ENCODE data around the gene ARRDC4. TPM values are rescaled to one million over a fixed set of nuclear protein-coding genes. Genes with fewer than 3 reads are reported as not detected.
A peak's percentile ranks its signal among the peaks of the same experiment; 100 is the strongest.

Gene ARRDC4
- total and polyA plus RNA-seq, 2 of the 8 experiments (the other 6 are each of a cell fraction or from before 2014, with no cell fraction given): 3.5 to 3.8 TPM

- WGBS, 2 experiments (ENCODE audit: extremely low coverage in 1 of 2, insufficient coverage in 1 of 2, insufficient read length in 1 of 2, insufficient replicate concordance in 2 of 2, low coverage in 1 of 2, low lambda C conversion rate in 2 of 2, missing lambda C conversion rate in 1 of 2): 90% methylated on average over 2 of the region's 2 CpGs; no CpG with 5 or more reads in 1 of the 2 experiments
- CTCF ChIA-PET (ENCODE audit: partially characterized antibody): no interaction called here
These were observed 1.8 kb downstream of the ARRDC4 start for GRCh38 chr15:97962263-97962662.

More at GRCh38 chr15:97962263-97962662, 1.8 kb downstream of the ARRDC4 start:
- H3K14ac ChIP-seq (ENCODE audit: insufficient read length): no peak overlapping the region
- no peak overlapping the region for H2BK120ac ChIP-seq (replicated peaks; ENCODE audit: low read depth, low read length)
- peaks cover 0 to 3% (median 1%) of the 10 kb centered on the region in 4 experiments; a peak in 4 of 7 replicates for H3K27me3 ChIP-seq (replicated peaks in 1 of 4; ENCODE audit: control insufficient read depth in 3 of 4, extremely low read depth in 1 of 4, insufficient read depth in 3 of 4, low read length in 3 of 4)
- H3K4ac ChIP-seq (replicated peaks; ENCODE audit: insufficient read length, low read depth, low read length): no peak overlapping the region
- H4K91ac ChIP-seq (replicated peaks; ENCODE audit: insufficient read length, low read length): no peak overlapping the region
- no peak overlapping the region for H3K9ac ChIP-seq (replicated peaks in 1 of 4; ENCODE audit: extremely low read depth in 1 of 4, low read depth in 3 of 4, low read length in 3 of 4)
- peak overlapping the region in 1 of 2 experiments; percentile 85; a peak in 1 of 4 replicates for H3K4me2 ChIP-seq (ENCODE audit: insufficient read depth in 1 of 2, low read depth in 2 of 2, low read length in 2 of 2)
- H3K36me3 ChIP-seq (ENCODE audit: control insufficient read depth in 2 of 4, insufficient read depth in 4 of 4, low read length in 3 of 4): peaks cover 0 to 9% (median 0%) of the 10 kb centered on the region in 4 experiments; a peak in 3 of 8 replicates
- H2AFZ ChIP-seq (ENCODE audit: low read length): no peak overlapping the region
- no peak overlapping the region for H2AK5ac ChIP-seq (ENCODE audit: low read depth, low read length)
- no peak overlapping the region for H4K8ac ChIP-seq (ENCODE audit: extremely low read depth, insufficient read depth, low read length)
- POLR2A ChIA-PET (ENCODE audit: partially characterized antibody): no interaction called here
- H3K79me1 ChIP-seq (ENCODE audit: low read depth, low read length): no peaks in the 10 kb centered on the region
- no peak for DNase-seq (ENCODE audit: low read depth in 1 of 2, low spot score in 2 of 2)
- peaks cover 9% of the 10 kb centered on the region; the same call in 1 of the 2 replicates for H3K23me2 ChIP-seq (ENCODE audit: low read depth, low read length)
- H3K4me1 ChIP-seq (replicated peaks in 1 of 4; ENCODE audit: control insufficient read depth in 3 of 4, insufficient read depth in 4 of 4, low read length in 3 of 4): no peaks in the 10 kb centered on the region; a peak in 1 of 7 replicates
- no peak overlapping the region for H3K56ac ChIP-seq (replicated peaks; ENCODE audit: insufficient read length, low read depth, low read length)
- no peak overlapping the region for H2BK15ac ChIP-seq (ENCODE audit: low read length)
- no peak overlapping the region for H3K27ac ChIP-seq (ENCODE audit: low read depth, low read length)
- no peaks in the 10 kb centered on the region; a peak in 1 of 4 replicates for H3K79me2 ChIP-seq (ENCODE audit: control insufficient read depth in 1 of 2, insufficient read depth in 2 of 2, low read length in 2 of 2)
- H3K18ac ChIP-seq (ENCODE audit: extremely low read depth, low read length): no peak overlapping the region
- no peak overlapping the region for H3K23ac ChIP-seq (ENCODE audit: insufficient read length)
- H3K9me3 ChIP-seq (ENCODE audit: insufficient read depth in 2 of 2, low read depth in 1 of 2, low read length in 1 of 2): no peaks in the 10 kb centered on the region
- H2BK12ac ChIP-seq (ENCODE audit: low read depth, low read length): no peak overlapping the region
- H4K5ac ChIP-seq (ENCODE audit: insufficient read length, low read depth, low read length): no peak overlapping the region
- no peak for FAIRE-seq
- H2BK5ac ChIP-seq (ENCODE audit: low read depth, low read length): no peak overlapping the region
- H3K4me3 ChIP-seq (ENCODE audit: extremely low read depth in 1 of 4, insufficient read depth in 2 of 4, low read depth in 3 of 4, low read length in 4 of 4): peak overlapping the region in 2 of 4 experiments; percentile 67 to 92; a peak in 3 of 8 replicates
- no peaks in the 10 kb centered on the region for H4K20me1 ChIP-seq (replicated peaks in 1 of 2; ENCODE audit: control insufficient read depth in 1 of 2, insufficient read depth in 2 of 2, low read length in 2 of 2)
- H2BK20ac ChIP-seq (ENCODE audit: low read length): no peak overlapping the region

Measured in H1 (cell line).